Neural progenitor cell (in vitro differentiated cells): ENCODE results near the gene SAT1.
A peak's percentile ranks its signal among the peaks of the same experiment; 100 is the strongest.

Experiments
- EZH2 ChIP-seq: fragments of 200-600 bp; sonication (generic); IDR thresholded peaks from 2 replicates; pipeline ENCODE4 v1.6.1; 2017; ENCODE audit warnings: antibody characterized with exemption, mild to moderate bottlenecking, moderate library complexity
- TF ChIP-seq, protein P1 (sequence below): fragments of 200-600 bp; sonication (generic); IDR thresholded peaks from 2 replicates; pipeline ENCODE4 v1.5.1; 2017; ENCODE audit warnings: antibody characterized with exemption, mild to moderate bottlenecking

DNA sequence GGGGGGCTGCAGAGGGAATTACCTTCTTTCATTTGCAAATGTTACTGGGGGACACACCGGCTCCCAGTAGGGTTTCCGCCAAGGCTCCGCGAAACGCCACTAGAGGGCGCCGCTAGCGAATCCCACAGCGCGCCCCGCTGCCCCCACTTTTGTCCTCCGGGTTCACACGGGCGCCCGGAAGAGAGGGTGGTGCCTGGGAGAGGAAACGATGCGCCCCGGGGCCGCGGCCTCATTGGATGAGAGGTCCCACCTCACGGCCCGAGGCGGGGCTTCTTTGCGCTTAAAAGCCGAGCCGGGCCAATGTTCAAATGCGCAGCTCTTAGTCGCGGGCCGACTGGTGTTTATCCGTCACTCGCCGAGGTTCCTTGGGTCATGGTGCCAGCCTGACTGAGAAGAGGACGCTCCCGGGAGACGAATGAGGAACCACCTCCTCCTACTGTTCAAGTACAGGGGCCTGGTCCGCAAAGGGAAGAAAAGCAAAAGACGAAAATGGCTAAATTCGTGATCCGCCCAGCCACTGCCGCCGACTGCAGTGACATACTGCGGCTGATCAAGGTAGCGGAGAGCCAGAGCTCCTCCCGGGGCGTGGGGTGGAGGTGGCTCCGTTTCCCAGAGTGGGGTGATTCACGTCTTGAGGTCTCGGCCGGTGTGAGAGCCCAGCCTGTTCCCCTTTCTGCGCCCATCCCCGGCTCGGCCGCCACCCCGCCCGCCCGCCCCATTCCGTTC is at the start of gene SAT1:
- TF ChIP-seq, protein P1, sequence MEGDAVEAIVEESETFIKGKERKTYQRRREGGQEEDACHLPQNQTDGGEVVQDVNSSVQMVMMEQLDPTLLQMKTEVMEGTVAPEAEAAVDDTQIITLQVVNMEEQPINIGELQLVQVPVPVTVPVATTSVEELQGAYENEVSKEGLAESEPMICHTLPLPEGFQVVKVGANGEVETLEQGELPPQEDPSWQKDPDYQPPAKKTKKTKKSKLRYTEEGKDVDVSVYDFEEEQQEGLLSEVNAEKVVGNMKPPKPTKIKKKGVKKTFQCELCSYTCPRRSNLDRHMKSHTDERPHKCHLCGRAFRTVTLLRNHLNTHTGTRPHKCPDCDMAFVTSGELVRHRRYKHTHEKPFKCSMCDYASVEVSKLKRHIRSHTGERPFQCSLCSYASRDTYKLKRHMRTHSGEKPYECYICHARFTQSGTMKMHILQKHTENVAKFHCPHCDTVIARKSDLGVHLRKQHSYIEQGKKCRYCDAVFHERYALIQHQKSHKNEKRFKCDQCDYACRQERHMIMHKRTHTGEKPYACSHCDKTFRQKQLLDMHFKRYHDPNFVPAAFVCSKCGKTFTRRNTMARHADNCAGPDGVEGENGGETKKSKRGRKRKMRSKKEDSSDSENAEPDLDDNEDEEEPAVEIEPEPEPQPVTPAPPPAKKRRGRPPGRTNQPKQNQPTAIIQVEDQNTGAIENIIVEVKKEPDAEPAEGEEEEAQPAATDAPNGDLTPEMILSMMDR: peak; percentile 96
- TF ChIP-seq EZH2: no peak
